Omental fat pad (tissue), 4 donors: Measurements from ENCODE around the gene C14orf119. TPM values are rescaled to one million over a fixed set of nuclear protein-coding genes. Genes with fewer than 3 reads are reported as not detected.
A peak's percentile ranks its signal among the peaks of the same experiment; 100 is the strongest.

Experiments used
- ATAC-seq: fragments of 150-250 bp; one replicate; pipeline ENCODE4 v1.9.1; 2016; ENCODE audit warnings: mild to moderate bottlenecking, moderate library complexity; ENCODE audit not compliant: low FRiP score
- DNase-seq: peaks from one replicate; pipeline ENCODE4 v3.0.0-alpha.2; 2019; ENCODE audit warnings: low spot score
- total RNA-seq, 4 donors: library from RNA; depleted of rRNA; stranded (reverse); fragments of >200 nt; gene quantifications; one replicate each; pipeline ENCODE4 v1.1.0, GENCODE V29; 2016
- TF ChIP-seq, protein P1 (sequence below), 3 donors: fragments of 450-650 bp; IDR thresholded peaks; one replicate each; pipeline ENCODE4 v1.5.1; 2016 to 2017; ENCODE audit warnings: antibody characterized with exemption in 3 of 3, mild to moderate bottlenecking in 3 of 3, moderate library complexity in 2 of 3

Gene C14orf119
- total RNA-seq, 4 donors from 2014 or later = 39.2 to 46.7 (median 43.6) TPM

DNA sequence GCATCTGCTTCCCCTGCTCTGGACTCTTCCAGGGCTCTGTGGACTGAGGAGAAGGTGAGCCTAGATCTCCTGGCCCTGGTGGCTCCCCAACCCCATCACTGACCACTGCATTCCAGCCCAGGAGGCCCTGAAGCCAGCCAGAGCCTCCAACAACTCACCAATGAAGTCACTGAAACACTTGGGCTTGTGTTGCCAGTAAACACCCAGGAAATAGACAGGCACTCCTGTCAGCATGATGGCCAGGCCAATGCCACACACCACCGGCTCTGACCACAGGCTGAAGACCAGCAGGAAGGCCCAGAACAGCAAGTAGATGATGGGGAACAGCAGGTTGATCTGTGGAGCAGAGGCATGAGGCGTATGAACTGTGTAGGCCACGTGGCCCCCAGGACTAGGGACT is 32.6 kb downstream of the C14orf119 start:
- DNase-seq = no peak
- TF ChIP-seq, protein P1, sequence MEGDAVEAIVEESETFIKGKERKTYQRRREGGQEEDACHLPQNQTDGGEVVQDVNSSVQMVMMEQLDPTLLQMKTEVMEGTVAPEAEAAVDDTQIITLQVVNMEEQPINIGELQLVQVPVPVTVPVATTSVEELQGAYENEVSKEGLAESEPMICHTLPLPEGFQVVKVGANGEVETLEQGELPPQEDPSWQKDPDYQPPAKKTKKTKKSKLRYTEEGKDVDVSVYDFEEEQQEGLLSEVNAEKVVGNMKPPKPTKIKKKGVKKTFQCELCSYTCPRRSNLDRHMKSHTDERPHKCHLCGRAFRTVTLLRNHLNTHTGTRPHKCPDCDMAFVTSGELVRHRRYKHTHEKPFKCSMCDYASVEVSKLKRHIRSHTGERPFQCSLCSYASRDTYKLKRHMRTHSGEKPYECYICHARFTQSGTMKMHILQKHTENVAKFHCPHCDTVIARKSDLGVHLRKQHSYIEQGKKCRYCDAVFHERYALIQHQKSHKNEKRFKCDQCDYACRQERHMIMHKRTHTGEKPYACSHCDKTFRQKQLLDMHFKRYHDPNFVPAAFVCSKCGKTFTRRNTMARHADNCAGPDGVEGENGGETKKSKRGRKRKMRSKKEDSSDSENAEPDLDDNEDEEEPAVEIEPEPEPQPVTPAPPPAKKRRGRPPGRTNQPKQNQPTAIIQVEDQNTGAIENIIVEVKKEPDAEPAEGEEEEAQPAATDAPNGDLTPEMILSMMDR (IDR thresholded peaks at IDR 0.05) = no peak
- no peak for ATAC-seq

DNA sequence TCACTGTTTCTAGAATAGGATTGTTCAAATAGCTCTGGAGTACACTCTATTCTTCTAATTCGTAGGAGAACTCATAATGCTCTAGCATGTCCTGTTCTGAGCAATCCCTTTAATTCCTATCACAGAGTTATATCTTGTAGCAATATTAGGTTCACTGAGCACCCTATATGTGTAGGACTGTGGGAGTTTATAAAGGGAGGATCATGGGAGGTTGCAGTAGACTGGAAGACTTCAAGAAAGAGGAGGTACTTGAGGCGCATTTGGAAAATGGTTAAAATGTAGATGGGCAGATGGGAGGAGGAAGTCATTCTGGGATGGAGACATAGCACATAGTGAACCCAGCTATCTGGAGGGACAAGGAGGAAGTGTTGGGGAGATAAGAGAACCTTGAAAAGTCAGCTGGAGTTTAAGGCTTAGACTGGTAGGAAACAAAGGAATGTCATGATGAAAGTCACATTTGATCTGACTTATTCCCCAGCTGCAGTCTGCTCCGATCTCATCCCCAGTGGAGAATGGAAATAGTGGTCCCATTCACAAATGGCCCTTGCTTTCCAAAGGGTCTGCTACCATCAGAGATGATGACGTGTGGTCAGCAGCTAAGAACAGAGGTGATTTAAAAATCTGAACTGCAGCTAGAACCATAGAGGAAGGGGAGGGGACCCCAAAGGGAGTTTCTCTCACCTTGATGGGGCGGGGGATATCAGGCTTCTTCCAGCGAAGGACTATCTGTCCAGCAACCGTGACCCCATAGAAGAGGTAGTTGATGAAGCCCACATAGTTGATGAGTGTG is 33.9 kb downstream of the C14orf119 start:
- no peak for DNase-seq
- TF ChIP-seq, protein P1 (IDR thresholded peaks at IDR 0.05) = no peak
- no peak for ATAC-seq

DNA sequence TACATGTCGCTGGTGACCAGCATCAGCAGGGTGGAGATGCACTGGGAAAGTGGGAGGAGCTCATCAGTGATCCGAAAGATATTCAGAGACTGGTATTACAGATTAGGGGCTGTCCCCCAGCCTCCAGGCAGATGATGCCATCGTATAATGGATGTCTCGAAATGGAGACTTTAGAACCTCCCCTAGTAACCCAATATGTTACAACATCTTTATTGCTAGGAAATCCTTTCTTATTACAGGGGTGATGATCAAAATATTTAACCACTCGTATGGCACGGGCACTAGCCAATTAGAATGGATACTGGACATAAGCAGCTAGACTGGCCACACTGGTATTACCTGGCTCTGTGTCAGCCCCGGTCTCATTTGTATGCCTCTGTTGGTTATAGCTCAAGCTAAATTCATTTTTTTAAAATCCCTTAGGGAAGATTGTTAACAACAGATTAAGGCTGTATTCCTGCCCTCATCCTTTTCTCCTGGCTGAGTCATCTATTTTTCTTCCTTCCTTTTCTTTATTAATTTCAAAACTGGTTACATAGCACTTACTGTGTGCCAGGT is 34.5 kb downstream of the C14orf119 start:
- TF ChIP-seq, protein P1 (IDR thresholded peaks at IDR 0.05) = no peak
- DNase-seq = no peak
- ATAC-seq = no peak

DNA sequence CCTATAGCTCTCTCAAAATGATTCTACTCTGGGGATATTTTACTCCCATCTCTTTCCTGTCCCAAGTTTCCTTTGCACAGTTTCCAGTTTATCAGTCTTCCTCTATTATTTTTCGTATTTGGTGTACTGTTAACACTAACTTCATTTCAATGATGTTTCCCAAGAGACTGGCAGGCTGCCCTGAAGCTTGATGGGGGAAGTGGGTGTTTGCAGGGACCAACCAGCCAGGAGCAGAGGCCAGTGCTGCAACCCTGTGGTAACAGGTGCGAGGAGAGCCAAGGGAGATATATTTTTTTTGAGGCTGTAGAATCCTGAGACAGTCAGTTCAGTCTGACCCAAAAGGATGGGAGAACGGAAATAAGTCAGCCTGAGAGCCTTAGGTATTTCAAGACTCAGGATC is 35.6 kb downstream of the C14orf119 start:
- TF ChIP-seq, protein P1 (IDR thresholded peaks at IDR 0.05) = no peak
- peak; percentile 53 for DNase-seq
- ATAC-seq = peak; percentile 34

DNA sequence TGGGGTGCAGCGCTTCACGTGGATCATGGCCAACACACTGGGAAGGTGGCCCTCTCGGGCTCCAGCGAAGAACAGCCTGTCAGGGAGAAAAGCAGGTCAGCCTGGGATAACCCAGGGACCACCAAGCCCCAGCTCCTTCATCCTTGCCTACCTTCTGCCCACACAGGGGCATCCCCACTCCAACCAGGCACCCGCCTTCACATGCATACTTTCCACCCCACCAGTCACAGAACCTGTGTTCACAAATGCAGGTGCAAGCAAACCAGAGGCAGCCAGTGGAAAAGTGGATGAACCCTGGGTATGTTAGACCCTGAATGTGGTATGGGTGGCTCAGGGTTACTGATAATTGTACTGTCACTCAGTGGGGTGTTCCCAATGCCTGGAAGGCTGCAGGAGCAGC is 36.2 kb downstream of the C14orf119 start:
- TF ChIP-seq, protein P1 (IDR thresholded peaks at IDR 0.05) = no peak
- ATAC-seq (no peak), DNase-seq (no peak)

DNA sequence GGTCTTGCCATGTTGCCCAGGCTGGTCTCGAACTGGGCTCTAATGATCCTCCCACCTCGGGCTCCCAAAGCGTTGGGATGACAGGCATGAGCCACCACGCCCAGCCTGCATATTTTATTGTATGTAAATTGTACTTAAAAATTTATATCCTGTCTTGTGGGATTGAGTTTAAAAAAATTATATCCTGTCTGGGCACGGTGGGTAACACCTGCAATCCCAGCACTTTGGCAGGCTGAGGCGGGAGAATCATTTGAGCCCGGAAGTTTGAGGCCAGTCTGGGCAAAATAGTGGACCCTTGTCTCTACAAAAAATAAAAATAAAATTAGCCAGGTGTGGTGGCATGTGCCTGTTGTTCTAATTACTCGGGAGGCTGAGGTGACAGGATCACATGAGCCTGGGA is 37.7 kb downstream of the C14orf119 start:
- TF ChIP-seq, protein P1 (IDR thresholded peaks at IDR 0.05) = no peak
- no peak for DNase-seq
- ATAC-seq = no peak
